GM12875 (cell line): ENCODE data around the gene SMAD4.

Experiments used
- H3K4me3 ChIP-seq: one replicate; pipeline ENCODE4 v1.5.1; 2011; ENCODE audit warnings: low read depth, low read length, control low read depth
- CTCF ChIP-seq: IDR thresholded peaks from 2 replicates; pipeline ENCODE4 v1.5.1; 2011; ENCODE audit warnings: low read depth, mild to moderate bottlenecking, control low read depth, inconsistent platforms, low read length, moderate library complexity, borderline replicate concordance; ENCODE audit not compliant: insufficient read depth

SMAD4 gene

GRCh38 chr18:51009072-51009471, 20.9 kb upstream of the SMAD4 start:
- no peak overlapping the region for H3K4me3 ChIP-seq
- TF ChIP-seq CTCF, result no peak

- H3K4me3 ChIP-seq, result no peak overlapping the region
- no peak for TF ChIP-seq CTCF
These were observed 19.8 kb upstream of the SMAD4 start for GRCh38 chr18:51010218-51010617.

GRCh38 chr18:51011709-51012108, 18.3 kb upstream of the SMAD4 start:
- H3K4me3 ChIP-seq, result no peak overlapping the region
- TF ChIP-seq CTCF, result no peak

- TF ChIP-seq CTCF, result no peak
- H3K4me3 ChIP-seq, result no peak overlapping the region
These were observed 17.6 kb upstream of the SMAD4 start for GRCh38 chr18:51012441-51012840.

GRCh38 chr18:51013259-51013658, 16.8 kb upstream of the SMAD4 start:
- H3K4me3 ChIP-seq, result no peak overlapping the region
- TF ChIP-seq CTCF, result no peak

GRCh38 chr18:51017140-51017879, 12.7 kb upstream of the SMAD4 start:
- no peak overlapping the region for H3K4me3 ChIP-seq
- TF ChIP-seq CTCF, result no peak

- no peak for TF ChIP-seq CTCF
These were observed 9.5 kb upstream of the SMAD4 start for GRCh38 chr18:51020536-51020935.

More at GRCh38 chr18:51020536-51020935, 9.5 kb upstream of the SMAD4 start:
- H3K4me3 ChIP-seq, result no peak overlapping the region
